ENCODE data around the gene NHLH2.

Gene NHLH2

DNA sequence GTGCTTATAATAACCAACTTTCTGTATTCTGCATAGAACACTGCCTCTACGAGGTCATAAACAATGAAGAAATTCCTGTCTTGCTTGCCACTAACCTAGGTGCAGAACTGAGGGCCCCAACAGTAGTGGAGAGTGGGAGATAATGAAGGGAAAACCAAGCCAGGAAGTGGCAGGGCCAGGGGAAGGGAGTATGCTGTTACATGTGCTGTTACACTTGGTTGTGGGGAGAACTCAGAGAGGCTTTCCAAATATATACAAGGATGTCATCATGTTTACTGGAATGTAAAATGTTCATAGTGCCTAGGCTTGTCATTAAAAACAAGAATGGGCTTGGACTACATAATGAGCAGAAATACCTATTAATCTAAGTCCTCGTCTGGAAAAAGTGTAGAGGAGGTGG, 31.1 kb downstream of the NHLH2 start:
- no peak overlapping the region for H3K4me3 ChIP-seq (ENCODE audit: low read depth, low read length)
- no peak for TF ChIP-seq CTCF (IDR thresholded peaks at IDR 0.05; ENCODE audit: insufficient read depth, low read depth, low read length, missing control alignments)

DNA sequence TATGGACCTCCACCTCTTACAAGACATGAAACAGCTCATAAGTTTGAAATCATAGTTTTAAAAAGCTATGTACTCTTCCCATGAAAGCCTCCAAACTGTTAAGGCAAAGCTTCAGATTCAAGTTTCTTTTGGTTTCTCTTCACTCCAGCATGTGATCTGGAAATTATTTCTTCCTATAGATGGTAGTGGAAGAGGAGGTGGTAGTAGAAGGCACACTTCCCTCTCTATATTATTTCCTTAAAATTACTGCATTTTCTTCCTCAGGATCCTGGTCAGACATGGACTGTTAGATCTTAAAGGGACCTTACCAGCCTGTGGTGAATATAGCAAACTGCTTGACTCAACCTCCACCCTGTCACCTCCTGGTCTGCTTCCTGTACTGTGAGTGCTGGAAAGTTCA, 31.9 kb downstream of the NHLH2 start:
- no peak overlapping the region for H3K4me3 ChIP-seq (ENCODE audit: low read depth, low read length)
- TF ChIP-seq CTCF (IDR thresholded peaks at IDR 0.05; ENCODE audit: insufficient read depth, low read depth, low read length, missing control alignments), result no peak
- DNase-seq (ENCODE audit: low read depth), result no peak

More for the DNA sequence above, 31.1 kb downstream of the NHLH2 start:
- DNase-seq (ENCODE audit: low read depth), result no peak

DNA sequence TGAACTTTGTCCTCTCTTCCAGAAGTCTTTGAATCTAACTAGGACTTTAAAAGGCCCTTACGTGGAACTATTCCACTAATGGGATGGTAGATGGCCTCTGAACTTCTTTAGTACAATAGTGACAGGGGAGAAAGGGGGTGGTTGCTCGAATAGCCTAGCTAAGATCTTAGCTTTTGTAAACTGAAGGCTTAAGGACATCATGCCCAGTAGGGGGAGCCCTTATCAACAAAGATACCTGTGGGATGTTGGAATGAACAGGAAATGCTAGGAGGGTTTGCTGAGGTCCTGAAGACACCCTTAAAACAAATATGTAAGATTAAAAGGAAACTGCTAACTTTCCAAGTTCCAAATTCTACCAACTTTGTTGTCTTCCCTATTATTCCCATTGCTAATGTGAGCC, 33.2 kb downstream of the NHLH2 start:
- TF ChIP-seq CTCF (IDR thresholded peaks at IDR 0.05; ENCODE audit: insufficient read depth, low read depth, low read length, missing control alignments), result peak; percentile 70
- peak; percentile 75 for DNase-seq (ENCODE audit: low read depth)
- H3K4me3 ChIP-seq (ENCODE audit: low read depth, low read length), result no peak overlapping the region

GRCh38 chr1:115805597-115805996, 35.3 kb downstream of the NHLH2 start:
- DNase-seq (ENCODE audit: low read depth), result no peak
- no peak for TF ChIP-seq CTCF (IDR thresholded peaks at IDR 0.05; ENCODE audit: insufficient read depth, low read depth, low read length, missing control alignments)

GRCh38 chr1:115802416-115802815, 38.5 kb downstream of the NHLH2 start:
- H3K4me3 ChIP-seq (ENCODE audit: low read depth, low read length), result no peak overlapping the region
- no peak for TF ChIP-seq CTCF (IDR thresholded peaks at IDR 0.05; ENCODE audit: insufficient read depth, low read depth, low read length, missing control alignments)

More at GRCh38 chr1:115805597-115805996, 35.3 kb downstream of the NHLH2 start:
- no peak overlapping the region for H3K4me3 ChIP-seq (ENCODE audit: low read depth, low read length)

DNA sequence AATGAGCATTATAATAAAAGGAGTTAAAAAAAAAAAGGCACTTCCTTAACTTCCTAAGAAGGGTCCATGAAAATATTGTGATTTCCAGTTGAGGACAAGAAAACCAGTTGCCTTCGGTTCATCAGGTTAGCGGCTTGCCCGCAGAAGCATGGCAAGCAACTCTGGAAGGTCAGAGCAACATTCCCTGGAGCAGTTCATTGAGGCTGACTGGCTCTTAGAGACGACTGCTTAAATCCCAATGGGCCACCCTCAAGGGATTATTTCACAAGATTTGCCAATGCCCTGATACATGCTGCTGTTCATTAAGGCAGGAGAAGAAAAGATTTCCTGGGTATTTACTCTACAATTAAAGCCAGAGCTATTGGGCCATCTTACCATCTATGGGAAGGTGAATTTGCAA, 43.4 kb downstream of the NHLH2 start:
- no peak overlapping the region for H3K4me3 ChIP-seq (ENCODE audit: low read depth, low read length)
- no peak for TF ChIP-seq CTCF (IDR thresholded peaks at IDR 0.05; ENCODE audit: insufficient read depth, low read depth, low read length, missing control alignments)
- DNase-seq (ENCODE audit: low read depth), result no peak

More at GRCh38 chr1:115802416-115802815, 38.5 kb downstream of the NHLH2 start:
- DNase-seq (ENCODE audit: low read depth), result no peak

DNA sequence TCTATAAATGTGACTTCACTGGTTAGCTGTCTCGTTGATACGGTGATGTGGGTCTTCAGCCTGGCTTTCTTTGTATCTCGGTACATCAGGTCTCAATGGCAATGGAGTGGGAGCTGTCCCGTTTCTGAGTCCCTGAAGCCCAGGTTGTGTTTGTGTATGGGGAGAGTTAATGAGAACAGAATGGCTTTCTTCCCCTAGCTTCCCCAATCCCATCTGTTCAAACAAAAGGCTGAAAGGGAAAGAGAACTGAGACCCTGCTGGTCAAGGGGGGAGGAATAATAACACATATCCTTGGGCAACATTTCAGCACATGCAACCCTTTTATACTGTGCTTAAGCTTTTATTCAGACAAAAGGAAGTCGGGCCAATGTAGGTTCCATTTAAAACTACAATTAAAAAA, 44.0 kb downstream of the NHLH2 start:
- TF ChIP-seq CTCF (IDR thresholded peaks at IDR 0.05; ENCODE audit: insufficient read depth, low read depth, low read length, missing control alignments), result no peak
- no peak for DNase-seq (ENCODE audit: low read depth)
- H3K4me3 ChIP-seq (ENCODE audit: low read depth, low read length), result no peak overlapping the region
